ENCODE results near the gene ASB18. TPM values are rescaled to one million over a fixed set of nuclear protein-coding genes. Genes with fewer than 3 reads are reported as not detected.

The ASB18 gene
- total RNA-seq, 1 experiment from 2014 or later, result 0.46 TPM

DNA sequence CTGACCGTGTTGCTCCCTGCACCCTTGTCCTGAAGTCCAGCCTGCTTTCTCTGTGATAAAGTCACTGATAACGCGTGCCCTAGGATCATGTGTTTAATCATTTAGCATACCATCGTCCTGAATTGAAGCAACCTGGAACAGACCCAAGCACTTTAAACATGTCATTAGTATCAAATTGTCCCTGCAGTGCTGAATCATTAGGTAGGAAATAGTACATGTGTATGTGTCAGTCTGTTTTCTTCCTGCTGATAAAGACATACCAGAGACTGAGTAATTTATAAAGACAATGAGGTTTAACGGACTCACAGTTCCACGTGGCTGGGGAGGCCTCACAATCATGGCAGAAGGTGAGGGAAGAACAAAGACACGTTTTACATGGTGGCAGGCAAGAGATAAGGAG lies 2.8 kb downstream of the ASB18 start:
- intact Hi-C loops (cut with micrococcal nuclease; ENCODE audit: unreplicated experiment), result no loop called here
- Histone ChIP-seq H4K20me1 (ENCODE audit: insufficient read depth) (no peaks in the 10 kb centered on the region), H3K4me1 (replicated peaks; ENCODE audit: insufficient read depth) (no peaks in the 10 kb centered on the region), H2AFZ (no peak overlapping the region), H3K27ac (no peak overlapping the region), H3K9me2 (ENCODE audit: insufficient read depth) (no peaks in the 10 kb centered on the region), H3K79me2 (ENCODE audit: low read depth) (no peaks in the 10 kb centered on the region), H3K9me3 (ENCODE audit: insufficient read depth, low read depth) (no peaks in the 10 kb centered on the region), H3F3A (ENCODE audit: insufficient read depth, low read depth) (no peaks in the 10 kb centered on the region), H3K4me3 (no peak overlapping the region), H3K27me3 (ENCODE audit: insufficient read depth, low read depth) (peaks cover 76% of the 10 kb centered on the region), H3K36me3 (ENCODE audit: low read depth) (no peaks in the 10 kb centered on the region), H3K4me2 (no peak overlapping the region)
- TF ChIP-seq EZH2 (IDR thresholded peaks at IDR 0.05; ENCODE audit: low read depth) (no peak), CTCF (conservative IDR thresholded peaks at IDR 0.05) (no peak)
- POLR2A ChIA-PET (ENCODE audit: unreplicated experiment), result interaction anchor here (0.6 kb wide), 1 partner anchor 114 kb away, joined by 3 read pairs; no protein-coding TSS in a partner anchor
- no TSS peak for BruUV-seq (replicated peaks)
- CTCF ChIA-PET, result no interaction called here
- no peak for DNase-seq

DNA sequence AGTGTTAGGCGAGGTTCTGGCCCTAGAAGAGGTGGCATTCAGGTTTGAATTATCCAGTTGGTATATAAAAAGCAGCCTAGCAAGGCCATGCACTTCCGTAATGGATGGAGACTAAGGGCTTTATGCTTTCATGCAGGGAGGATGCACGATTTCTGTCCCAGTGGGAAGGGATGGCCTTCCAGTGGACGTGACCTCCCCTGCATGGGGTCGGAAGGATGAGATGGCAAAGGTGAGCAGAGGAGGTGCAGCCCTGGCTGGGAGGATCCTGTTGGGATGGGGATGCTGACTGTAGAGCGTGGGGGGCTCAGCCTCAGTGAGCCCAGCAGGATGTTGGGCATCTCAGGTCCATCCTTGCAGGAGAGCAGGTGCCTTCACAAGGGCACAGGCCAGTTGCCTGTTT lies 4.8 kb downstream of the ASB18 start:
- no peak overlapping the region for H3K4me3 ChIP-seq
- ChIA-PET POLR2A (ENCODE audit: unreplicated experiment) (no interaction called here), CTCF (no interaction called here)
- H3K4me1 ChIP-seq (replicated peaks; ENCODE audit: insufficient read depth), result no peaks in the 10 kb centered on the region
- no peak for DNase-seq
- intact Hi-C loops (cut with micrococcal nuclease; ENCODE audit: unreplicated experiment), result no loop called here
- no TSS peak for BruUV-seq (replicated peaks)
- no peak overlapping the region for H2AFZ ChIP-seq
- H3K27ac ChIP-seq, result no peak overlapping the region
- H3K36me3 ChIP-seq (ENCODE audit: low read depth), result no peaks in the 10 kb centered on the region
- no peaks in the 10 kb centered on the region for H3F3A ChIP-seq (ENCODE audit: insufficient read depth, low read depth)
- no peaks in the 10 kb centered on the region for H4K20me1 ChIP-seq (ENCODE audit: insufficient read depth)
- TF ChIP-seq EZH2 (IDR thresholded peaks at IDR 0.05; ENCODE audit: low read depth), result no peak
- TF ChIP-seq CTCF (conservative IDR thresholded peaks at IDR 0.05), result no peak
- no peak overlapping the region for H3K4me2 ChIP-seq
- no peaks in the 10 kb centered on the region for H3K9me3 ChIP-seq (ENCODE audit: insufficient read depth, low read depth)
- H3K27me3 ChIP-seq (ENCODE audit: insufficient read depth, low read depth), result peaks cover 57% of the 10 kb centered on the region
- H3K79me2 ChIP-seq (ENCODE audit: low read depth), result no peaks in the 10 kb centered on the region
- H3K9me2 ChIP-seq (ENCODE audit: insufficient read depth), result no peaks in the 10 kb centered on the region

DNA sequence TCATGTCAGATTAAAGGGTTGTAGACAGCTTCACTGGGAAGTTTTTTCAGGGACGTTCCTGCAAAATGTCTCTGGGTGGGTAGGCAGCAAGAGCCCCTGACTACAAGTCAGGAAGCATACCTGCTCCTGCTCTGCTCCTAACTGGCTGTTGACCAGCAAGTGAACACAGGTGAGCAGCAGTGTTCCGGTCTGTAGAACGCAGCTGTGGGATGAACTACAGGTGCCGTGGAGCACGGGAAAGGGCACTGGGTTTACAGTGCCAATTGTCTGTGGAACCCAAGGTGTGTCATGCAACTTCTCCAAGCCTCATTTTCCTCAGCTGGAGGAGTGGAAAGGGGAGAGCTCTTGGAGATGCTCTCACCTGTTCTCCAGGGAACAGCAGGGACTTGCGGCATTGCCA lies 6.6 kb downstream of the ASB18 start:
- Histone ChIP-seq H3K27me3 (ENCODE audit: insufficient read depth, low read depth) (peaks cover 39% of the 10 kb centered on the region), H3K4me3 (no peak overlapping the region), H4K20me1 (ENCODE audit: insufficient read depth) (no peaks in the 10 kb centered on the region), H3K36me3 (ENCODE audit: low read depth) (no peaks in the 10 kb centered on the region), H3K9me2 (ENCODE audit: insufficient read depth) (no peaks in the 10 kb centered on the region), H3K9me3 (ENCODE audit: insufficient read depth, low read depth) (no peaks in the 10 kb centered on the region), H3K4me1 (replicated peaks; ENCODE audit: insufficient read depth) (no peaks in the 10 kb centered on the region), H3K27ac (no peak overlapping the region), H2AFZ (no peak overlapping the region), H3K4me2 (no peak overlapping the region), H3K79me2 (ENCODE audit: low read depth) (no peaks in the 10 kb centered on the region), H3F3A (ENCODE audit: insufficient read depth, low read depth) (no peaks in the 10 kb centered on the region)
- ChIA-PET CTCF (no interaction called here), POLR2A (ENCODE audit: unreplicated experiment) (no interaction called here)
- TF ChIP-seq EZH2 (IDR thresholded peaks at IDR 0.05; ENCODE audit: low read depth) (no peak), CTCF (conservative IDR thresholded peaks at IDR 0.05) (no peak)
- no peak for DNase-seq
- intact Hi-C loops (cut with micrococcal nuclease; ENCODE audit: unreplicated experiment), result no loop called here
- no TSS peak for BruUV-seq (replicated peaks)
